Activated CD4-positive, alpha-beta T cell treated with anti-CD3 and anti-CD28 coated beads, Interleukin-2, amount 50 U/mL, for 24 hours (primary cell): ENCODE measurements around the gene PSEN1.

Experiments used
- DNase-seq, 2 donors: peaks; one replicate each; pipeline ENCODE4 v3.0.0-alpha.2; 2020; ENCODE audit warnings: low read depth in 1 of 2, low spot score in 1 of 2

PSEN1 gene

DNA sequence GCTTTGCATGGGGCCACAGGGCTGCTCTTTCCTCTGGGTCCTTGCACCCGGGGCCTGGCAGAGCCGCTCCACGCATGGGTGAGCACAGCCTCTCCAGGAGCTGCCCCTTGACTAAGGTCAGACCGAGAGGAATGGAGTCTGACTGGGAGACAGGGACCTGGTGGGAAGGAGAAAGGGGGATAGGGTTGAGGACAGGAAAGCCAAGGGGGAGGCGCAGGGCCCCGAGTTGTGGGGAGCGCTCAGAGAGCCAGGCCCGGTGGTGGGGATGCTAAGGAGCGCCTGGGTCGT is 117.0 kb downstream of the PSEN1 start:
- no peak for DNase-seq

DNA sequence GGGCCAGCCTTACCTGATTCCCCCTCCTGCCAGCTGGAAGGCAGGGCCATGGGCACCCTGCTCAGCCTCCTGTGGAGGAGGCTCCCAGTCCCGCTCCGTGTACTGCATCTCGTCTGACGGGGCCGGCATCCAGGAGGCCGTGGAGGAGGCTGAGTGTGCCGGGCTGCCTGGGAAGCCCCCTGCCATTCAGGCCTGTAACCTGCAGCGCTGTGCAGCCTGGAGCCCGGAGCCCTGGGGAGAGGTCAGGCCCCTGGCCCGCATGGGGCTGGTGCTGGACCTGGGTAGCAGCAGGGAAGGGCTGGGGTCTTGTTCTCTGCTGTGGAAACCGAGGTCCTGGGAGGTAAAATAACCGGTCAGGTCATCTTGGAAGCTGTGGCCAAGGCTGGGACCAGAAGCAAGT is 117.4 kb downstream of the PSEN1 start:
- DNase-seq: no peak

DNA sequence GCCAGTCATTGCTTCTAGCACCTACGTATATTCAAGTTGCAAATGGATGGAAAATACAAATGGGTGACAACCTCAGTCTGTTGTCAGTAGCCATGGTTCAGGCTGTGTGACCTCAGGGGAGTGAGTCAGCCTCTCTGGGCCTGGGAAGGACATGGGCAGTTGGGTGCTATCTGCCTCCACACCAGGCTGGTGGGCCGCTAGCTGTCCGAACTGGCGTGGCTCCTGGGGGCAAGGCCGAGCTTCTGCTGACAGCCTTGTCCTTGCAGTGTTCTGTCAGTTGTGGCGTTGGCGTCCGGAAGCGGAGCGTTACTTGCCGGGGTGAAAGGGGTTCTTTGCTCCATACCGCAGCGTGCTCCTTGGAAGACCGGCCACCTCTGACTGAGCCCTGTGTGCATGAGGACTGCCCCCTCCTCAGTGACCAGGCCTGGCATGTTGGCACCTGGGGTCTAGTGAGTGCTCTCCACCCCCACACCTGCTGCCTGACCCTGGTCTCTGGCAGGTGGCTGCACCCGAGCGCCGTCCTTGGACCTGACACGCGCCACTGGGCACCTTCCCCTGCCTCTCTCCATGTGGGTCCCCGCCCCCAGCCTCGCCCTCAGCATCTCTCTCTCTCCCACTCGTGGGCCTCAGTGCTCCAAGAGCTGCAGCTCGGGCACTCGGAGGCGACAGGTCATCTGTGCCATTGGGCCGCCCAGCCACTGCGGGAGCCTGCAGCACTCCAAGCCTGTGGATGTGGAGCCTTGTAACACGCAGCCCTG is 118.1 kb downstream of the PSEN1 start:
- DNase-seq: no peak

DNA sequence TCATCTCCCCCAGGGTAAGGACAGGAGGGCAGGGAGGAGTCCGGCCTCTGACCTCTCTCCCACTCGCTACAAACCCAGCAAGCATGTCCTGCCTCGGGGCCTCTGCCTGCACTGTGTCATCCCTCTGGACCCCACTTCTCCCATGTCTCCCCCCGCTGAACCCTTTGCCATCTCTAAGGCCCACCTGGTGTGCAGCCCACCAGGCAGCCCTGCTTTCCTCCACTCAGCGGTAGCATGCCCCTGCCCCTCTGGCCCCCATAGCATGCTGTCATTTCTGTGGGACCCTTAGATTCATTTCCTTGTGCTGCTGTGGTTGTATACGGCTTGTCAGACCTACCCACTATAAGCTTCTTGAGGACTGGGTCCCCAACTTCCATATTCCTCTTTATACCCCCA is 118.7 kb downstream of the PSEN1 start:
- no peak for DNase-seq

DNA sequence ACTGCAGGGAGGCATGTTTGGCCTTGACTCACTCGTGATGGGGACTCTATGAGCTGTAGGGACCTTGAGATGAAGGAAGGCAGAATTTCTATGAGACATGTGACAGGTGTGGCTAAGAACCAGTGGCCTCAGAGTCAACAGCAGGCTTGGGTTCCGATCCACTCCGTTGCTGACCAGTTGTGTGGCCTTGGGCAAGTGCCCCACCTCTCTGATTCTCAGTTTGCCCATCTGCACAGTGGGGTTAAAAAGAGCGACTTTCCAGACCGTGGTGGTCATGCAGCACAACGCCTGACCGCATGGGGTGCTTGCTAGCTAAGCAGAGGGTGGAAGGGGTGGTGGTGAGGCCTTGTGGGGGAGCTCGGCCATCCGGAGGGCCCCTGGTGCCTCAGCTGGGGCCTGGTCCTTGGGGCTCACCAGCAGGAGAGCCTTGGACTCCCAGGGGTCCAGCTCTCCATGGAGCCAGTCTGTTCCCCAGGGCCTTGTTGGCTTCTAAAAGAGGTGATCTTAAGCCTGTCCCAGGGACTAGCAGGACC is 119.5 kb downstream of the PSEN1 start:
- DNase-seq: no peak

DNA sequence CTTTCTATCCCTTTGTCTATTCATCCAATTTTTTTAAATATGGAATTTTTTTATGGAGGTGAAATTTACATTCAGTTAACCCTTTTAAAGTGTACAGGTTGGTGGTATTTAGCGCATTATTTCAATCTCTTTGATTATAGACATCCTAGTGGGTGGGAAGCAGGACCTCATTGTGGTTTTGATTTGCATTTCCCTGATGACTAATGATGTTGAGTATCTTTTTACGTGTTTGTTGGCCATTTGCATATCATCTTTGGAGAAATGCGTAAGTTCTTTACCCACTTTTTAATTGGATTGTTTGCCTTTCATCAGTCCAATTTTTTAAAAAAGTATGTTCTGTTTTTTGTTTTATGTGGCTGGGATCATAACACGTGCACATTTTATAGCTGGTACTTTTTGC is 121.8 kb downstream of the PSEN1 start:
- no peak for DNase-seq

DNA sequence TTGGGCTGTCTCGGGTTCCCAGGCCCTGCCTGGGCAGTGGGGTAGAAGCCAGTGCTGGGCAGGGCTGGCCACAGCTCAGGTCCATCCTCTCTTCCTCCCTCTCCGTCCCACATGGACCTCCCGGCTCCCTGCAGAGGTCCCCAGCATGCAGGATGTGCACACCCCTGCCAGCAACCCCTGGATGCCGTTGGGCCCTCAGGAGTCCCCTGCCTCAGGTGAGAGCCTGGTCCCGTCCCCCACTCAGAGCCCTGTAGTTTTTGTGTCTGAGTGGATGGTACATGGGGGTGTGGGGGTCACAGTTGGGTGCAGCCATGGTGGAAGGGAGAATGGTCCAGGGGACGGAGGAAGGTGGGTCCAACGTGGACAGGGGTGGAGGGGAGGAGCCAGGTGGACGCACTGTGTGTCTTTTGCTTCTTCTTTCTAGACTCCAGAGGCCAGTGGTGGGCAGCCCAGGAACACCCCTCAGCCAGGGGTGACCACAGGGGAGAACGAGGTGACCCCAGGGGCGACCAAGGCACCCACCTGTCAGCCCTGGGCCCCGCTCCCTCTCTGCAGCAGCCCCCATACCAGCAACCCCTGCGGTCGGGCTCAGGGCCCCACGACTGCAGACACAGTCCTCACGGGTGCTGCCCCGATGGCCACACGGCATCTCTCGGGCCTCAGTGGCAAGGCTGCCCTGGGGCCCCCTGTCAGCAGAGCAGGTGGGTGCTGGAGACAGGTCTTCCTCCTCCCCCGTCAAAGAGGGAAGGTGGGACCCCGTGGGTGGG is 122.7 kb downstream of the PSEN1 start:
- DNase-seq: no peak

DNA sequence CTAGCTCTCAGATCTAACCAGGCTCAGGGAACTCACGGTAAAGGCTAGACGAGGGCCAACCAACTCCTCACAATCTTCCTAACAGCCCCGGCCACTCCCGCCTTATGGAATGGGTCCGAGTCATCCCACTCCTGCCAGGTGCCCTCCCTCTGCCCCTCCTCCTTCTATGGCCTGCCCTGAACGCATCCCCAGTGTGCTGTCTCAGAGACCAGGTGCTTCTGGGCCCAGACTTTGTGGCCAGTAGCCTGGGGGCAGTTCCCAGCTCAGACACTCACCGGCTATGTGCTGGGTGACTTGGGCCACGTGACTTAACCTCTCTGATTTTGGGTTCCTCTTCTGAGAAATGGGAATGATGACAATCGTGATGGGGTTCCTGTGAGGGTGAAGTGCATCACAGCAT is 123.5 kb downstream of the PSEN1 start:
- no peak for DNase-seq

DNA sequence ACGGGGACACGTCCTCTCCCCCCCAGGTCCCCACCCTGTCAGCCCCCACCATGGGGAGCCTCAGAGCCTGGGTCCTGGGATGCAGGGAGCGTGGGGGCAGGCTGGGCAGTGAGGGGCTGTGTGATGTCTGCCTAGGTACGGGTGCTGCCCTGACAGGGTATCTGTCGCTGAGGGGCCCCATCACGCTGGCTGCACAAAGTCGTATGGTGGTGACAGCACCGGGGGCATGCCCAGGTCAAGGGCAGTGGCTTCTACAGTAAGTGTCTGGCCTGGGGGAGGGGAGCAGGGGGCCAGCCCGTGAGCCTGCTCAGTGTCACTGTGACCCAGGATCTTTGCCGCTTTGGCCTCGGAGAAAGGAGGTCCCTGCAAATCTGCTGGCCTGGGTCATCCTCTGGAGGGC is 124.3 kb downstream of the PSEN1 start:
- DNase-seq: no peak

DNA sequence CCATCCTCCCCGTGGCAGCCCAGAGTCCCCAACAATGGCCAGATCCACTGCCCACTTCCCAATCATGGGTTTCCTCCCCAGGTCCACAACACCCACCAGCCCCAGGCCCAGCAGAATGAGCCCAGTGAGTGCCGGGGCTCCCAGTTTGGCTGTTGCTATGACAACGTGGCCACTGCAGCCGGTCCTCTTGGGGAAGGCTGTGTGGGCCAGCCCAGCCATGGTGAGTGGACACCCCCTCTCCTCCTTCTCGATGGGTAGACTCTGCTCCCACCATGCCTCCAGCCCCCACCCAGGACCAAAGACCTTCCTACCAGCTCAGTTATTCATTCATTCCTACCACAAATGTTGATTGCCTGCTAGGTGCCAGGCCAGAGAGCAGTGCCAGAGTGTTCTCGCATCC is 124.8 kb downstream of the PSEN1 start:
- DNase-seq: no peak

DNA sequence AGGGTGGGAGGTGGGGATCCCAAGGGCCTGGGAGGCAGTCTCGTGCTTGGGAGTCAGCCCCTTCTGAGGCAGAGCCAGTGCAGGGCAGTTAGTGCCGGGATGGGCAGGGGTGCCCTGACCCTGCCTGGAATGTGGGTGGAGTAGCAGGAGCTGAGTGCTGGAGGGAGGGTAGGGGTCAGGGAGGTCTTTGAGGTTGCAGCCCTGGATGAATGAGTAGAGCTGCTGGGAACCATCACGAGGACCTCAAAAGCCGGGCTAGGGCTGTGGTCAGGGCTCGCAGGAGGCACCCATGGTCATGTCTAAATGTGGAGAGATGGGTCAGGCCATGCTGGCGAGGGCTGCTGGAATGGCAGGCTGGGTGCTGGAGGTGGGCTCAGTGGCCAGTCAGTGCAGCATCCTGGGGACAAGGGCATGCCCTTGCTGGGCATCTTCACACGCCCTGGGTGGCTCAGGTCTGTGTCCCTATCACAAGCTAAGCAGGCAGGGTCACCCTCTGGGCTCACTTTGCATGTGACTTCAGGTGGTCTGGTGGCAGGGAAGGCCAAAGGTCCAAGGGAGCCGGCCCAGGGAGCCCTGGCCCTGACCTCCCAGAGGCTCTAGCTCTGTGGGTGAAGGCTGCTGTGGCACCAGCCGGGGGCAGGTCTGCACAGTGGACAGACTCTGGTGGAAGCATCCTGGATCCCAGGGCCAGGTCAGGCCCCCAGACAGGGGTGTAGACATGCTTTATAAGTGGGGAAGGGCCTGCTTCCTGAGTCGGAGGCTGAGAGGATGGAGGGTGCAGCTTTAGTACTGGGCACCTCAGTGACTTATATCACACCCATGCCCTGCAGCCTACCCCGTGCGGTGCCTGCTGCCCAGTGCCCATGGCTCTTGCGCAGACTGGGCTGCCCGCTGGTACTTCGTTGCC is 125.5 kb downstream of the PSEN1 start:
- no peak for DNase-seq

DNA sequence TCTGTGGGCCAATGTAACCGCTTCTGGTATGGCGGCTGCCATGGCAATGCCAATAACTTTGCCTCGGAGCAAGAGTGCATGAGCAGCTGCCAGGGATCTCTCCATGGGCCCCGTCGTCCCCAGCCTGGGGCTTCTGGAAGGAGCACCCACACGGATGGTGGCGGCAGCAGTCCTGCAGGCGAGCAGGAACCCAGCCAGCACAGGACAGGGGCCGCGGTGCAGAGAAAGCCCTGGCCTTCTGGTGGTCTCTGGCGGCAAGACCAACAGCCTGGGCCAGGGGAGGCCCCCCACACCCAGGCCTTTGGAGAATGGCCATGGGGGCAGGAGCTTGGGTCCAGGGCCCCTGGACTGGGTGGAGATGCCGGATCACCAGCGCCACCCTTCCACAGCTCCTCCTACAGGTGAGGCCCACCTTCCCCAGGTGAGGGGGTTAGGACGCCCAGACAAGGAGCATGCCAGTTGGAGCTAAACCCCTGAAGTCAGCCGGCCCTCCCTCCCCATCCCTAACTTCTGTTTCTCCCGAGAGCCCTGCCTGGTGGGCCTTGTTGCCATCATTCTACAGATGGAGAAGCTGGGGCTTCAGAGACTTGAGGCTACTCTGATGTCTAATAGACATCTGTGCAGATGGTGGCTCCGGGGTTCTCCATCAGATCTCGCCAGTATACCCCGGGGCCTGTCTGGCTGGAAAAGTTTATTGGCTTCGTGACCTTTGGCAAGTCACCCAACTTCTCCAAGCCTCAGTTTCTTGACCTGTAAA is 126.3 kb downstream of the PSEN1 start:
- DNase-seq: no peak

DNA sequence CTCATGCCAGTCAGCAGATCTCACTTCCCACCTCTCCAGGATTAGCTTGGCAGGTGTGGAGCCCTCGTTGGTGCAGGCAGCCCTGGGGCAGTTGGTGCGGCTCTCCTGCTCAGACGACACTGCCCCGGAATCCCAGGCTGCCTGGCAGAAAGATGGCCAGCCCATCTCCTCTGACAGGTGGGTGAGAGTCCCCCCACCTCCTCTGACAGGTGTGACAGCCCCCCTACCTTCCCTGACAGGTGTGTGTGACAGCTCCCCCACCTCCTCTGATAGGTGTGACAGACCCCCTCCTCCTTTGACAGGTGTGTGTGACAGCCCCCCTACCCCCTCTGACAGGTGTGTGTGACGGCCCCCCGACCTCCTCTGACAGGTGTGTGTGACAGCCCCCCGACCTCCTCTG is 127.3 kb downstream of the PSEN1 start:
- DNase-seq: no peak

DNA sequence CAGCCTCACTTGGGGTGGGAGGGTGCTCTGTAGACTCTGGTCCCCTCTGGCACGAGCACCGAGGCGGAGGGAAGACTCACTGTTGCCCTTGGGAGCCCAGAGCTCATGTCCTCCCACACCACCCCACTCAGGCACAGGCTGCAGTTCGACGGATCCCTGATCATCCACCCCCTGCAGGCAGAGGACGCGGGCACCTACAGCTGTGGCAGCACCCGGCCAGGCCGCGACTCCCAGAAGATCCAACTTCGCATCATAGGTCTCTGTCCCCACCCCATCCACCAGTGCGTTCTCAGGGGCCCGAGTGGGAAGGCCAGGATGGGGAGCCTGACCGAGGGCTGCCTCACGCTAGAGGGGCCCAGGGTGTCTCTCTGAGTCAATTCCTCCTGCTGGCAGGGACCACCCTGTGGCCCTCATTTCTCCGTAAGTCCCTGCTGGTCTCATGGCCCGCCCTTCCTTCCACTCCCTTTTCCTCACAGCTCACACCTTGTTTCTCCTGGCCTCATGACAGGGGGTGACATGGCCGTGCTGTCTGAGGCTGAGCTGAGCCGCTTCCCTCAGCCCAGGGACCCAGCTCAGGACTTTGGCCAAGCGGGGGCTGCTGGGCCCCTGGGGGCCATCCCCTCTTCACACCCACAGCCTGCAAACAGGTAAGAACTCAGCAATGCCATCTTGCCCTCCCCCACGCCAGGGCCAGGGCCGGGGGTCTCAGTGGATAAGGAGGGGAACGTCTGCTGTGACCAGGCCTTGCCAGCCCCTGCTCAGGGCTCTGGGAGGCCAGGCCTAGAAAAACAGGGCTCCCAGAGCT is 128.0 kb downstream of the PSEN1 start:
- no peak for DNase-seq

DNA sequence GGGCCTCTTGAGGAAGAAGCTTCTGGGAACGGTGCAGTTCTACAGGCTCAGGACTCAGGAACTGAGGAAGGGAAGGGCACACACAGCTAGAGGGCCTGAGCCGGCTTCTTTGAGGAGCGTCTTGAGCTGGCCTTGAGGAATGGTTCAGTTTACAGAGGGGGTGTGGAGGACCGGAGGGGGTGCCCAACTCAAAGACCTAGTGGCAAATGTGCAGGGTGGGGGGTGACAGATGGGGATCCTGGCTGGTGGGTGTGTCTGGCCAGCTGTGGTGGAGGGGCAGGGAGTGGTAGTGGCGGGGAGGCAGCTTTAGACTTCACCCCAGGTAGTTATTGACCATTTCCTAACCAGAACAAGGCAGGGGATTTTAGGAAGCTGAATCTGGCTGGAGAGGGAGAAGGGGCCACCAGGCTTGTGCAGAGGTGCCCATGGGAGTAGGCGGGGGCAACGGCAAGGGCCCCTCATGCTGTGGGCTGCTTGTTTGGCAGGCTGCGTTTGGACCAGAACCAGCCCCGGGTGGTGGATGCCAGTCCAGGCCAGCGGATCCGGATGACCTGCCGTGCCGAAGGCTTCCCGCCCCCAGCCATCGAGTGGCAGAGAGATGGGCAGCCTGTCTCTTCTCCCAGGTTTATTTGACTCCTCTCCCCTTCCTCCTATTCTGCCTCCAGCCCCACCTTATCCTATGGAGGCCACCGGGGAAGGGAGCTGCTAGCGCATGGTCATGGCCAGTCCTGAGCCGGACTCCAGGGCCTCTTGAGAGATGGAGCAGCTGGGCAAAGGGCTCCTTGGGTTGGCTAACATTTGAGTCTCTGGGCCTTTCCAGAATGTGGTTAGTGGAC is 128.8 kb downstream of the PSEN1 start:
- DNase-seq: no peak

DNA sequence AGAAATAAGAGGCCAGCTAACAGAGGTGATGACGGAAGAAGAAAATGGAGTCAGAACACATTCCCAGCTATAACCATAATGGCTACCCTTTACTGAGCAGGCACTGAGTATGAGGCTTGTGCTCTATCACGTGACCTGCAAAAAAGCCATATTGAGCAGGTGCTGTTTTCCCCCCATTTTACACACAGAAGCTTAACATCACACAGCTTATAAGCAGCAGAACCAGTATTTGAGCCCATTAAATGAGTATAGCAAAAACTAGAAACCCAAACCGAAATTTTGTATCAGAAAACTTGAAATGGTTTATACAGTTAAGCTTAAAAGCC is 129.4 kb downstream of the PSEN1 start:
- no peak for DNase-seq

DNA sequence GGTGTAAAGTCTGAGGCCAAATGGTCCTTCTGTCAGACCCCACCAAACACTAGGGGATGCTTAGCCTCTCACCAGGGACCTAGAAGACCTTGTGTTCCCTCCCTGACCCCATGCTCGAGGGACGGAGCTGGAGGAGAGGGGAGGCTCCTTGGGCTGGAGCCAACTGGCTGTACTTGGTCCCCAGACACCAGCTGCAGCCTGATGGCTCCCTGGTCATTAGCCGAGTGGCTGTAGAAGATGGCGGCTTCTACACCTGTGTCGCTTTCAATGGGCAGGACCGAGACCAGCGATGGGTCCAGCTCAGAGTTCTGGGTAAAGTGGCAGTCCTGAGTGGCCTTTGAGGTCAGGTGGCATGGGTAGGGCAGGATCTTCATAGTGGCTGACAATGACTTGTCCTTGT is 130.0 kb downstream of the PSEN1 start:
- DNase-seq: no peak

DNA sequence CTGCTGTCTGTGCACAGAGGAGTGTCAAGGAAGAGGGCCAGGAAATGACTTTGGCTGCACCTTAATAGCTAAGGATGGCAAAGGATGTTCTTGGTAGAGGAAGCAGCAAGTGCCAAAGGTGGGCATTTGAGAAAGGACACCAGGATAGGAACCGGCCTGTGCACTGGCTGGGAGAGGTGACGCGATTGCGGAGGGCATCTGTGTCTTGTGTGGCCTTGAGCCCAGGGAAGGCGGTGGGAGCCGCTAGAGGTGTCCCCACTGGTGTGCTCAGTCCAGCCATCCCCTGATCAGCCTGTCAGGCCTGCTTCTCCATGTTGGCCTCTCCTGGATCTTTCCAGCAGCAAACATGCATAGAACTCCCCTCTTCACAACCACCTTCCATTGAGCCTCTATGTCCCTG is 131.2 kb downstream of the PSEN1 start:
- DNase-seq: no peak

DNA sequence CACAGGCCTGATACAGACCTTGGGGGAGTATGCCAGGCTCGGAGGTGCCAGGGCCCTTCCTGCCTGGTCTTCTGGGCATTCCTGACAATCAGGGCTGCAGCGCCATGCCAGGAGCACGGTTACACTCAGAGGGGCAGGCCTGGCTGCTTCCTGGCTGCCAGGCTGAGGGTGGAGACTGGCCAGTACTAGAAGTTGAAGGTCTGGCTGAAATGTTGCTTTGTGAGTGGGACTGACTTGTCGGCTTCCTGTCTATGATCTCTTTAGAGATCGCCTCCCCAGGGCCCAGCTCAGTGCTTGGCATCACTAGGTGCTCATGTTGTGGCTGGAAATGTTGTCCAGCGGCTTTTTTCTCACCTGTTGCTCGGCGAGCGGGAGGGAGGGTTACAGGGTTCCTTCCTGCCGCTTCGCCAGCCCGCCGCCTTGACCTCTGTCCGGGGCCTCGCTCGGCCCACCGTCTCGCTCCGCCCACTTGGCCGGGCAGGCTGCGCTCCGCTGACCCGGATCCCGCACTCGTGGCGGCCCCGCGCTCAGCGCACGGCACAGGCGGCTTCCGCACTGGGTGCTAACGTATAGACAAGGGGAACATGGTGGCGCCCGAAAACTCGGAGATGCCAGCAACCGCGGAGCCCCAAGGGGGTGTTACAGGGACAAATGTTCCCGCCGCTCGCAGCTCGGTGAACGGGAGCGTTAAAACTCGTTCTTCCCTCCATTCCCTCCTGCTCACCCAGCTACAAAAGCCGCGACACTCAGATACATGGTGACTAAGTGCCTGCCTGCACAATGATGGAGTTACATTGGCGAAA is 133.6 kb downstream of the PSEN1 start:
- no peak for DNase-seq
